MCF 10A (cell line): Measurements from ENCODE around the gene CYBA. TPM values are rescaled to one million over a fixed set of nuclear protein-coding genes. Genes with fewer than 3 reads are reported as not detected.

Source experiments
- BruUV-seq: library from RNA; stranded (reverse); fragments of 400-500 nt; replicated peaks from 2 replicates; lab custom pipeline; 2021; lab: Mats Ljungman, UMichigan
- CTCF ChIA-PET: fragments of 300-600 bp; sonication (Branson Sonifier 250); formaldehyde crosslinking; extraction: SDS; loops from one replicate; lab custom pipeline; 2021; ENCODE audit warnings: antibody characterized with exemption, inconsistent platforms; lab: Yijun Ruan, JAX
- POLR2A ChIA-PET: fragments of 300-600, 350-650 bp; sonication (Branson Sonifier 250); formaldehyde crosslinking; extraction: SDS; loops from one replicate; lab custom pipeline; 2020; ENCODE audit warnings: antibody characterized with exemption, inconsistent platforms; lab: Yijun Ruan, JAX
- DNase-seq: peaks from one replicate; pipeline ENCODE4 v3.0.0-alpha.2; 2018; ENCODE audit not compliant: unreplicated experiment
- H3K27ac Mint-ChIP-seq: one replicate; pipeline ENCODE4 v1.8.0; 2022; ENCODE audit warnings: mild to moderate bottlenecking, low read depth, mixed read lengths; ENCODE audit not compliant: unreplicated experiment
- H3K27me3 Mint-ChIP-seq: one replicate; pipeline ENCODE4 v1.8.0; 2022; ENCODE audit warnings: mixed read lengths; ENCODE audit not compliant: insufficient read depth, unreplicated experiment
- H3K36me3 Mint-ChIP-seq: one replicate; pipeline ENCODE4 v1.8.0; 2022; ENCODE audit warnings: mild to moderate bottlenecking, moderate library complexity, mixed read lengths; ENCODE audit not compliant: insufficient read depth, unreplicated experiment
- H3K4me1 Mint-ChIP-seq: one replicate; pipeline ENCODE4 v1.8.0; 2022; ENCODE audit warnings: mixed read lengths; ENCODE audit not compliant: insufficient read depth, unreplicated experiment
- H3K4me3 Mint-ChIP-seq: one replicate; pipeline ENCODE4 v1.8.0; 2022; ENCODE audit warnings: mild to moderate bottlenecking, moderate library complexity, mixed read lengths; ENCODE audit not compliant: unreplicated experiment
- H3K9me3 Mint-ChIP-seq: one replicate; pipeline ENCODE4 v1.8.0; 2022; ENCODE audit warnings: mixed read lengths; ENCODE audit not compliant: unreplicated experiment
- CTCF ChIP-seq: fragments of 200-600 bp; IDR thresholded peaks from one replicate; pipeline ENCODE4 v1.8.0; 2022; ENCODE audit warnings: antibody characterized with exemption, mild to moderate bottlenecking; ENCODE audit not compliant: unreplicated experiment
- intact Hi-C: fragments of 100-400 bp; cut with micrococcal nuclease; formaldehyde crosslinking; loops from 2 replicates; pipeline ENCODE4 v1.14.1; 2022
- total RNA-seq: library from RNA; stranded (reverse); gene quantifications from 2 replicates; pipeline ENCODE4 v1.2.3, GENCODE V29; 2022

CYBA gene
- total RNA-seq, 1 experiment from 2014 or later = 0.84 TPM

- no peak for DNase-seq
- H3K36me3 Mint-ChIP-seq = peaks cover 21% of the 10 kb centered on the region
- H3K4me1 Mint-ChIP-seq = no peaks in the 10 kb centered on the region
- no TSS peak for BruUV-seq
- intact Hi-C loops = no loop called here
- no peaks in the 10 kb centered on the region for H3K27me3 Mint-ChIP-seq
- ChIA-PET POLR2A (interaction anchor here (0.6 kb wide), 2 partner anchors 35 to 143 kb away, joined by 3 read pairs; no protein-coding TSS in a partner anchor), CTCF (interaction anchor here (0.7 to 1.0 kb wide), 2 partner anchors 32 to 55 kb away, joined by 3 read pairs; no protein-coding TSS in a partner anchor)
- TF ChIP-seq CTCF = no peak
- no peak overlapping the region for H3K4me3 Mint-ChIP-seq
- H3K27ac Mint-ChIP-seq = no peak overlapping the region
- no peaks in the 10 kb centered on the region for H3K9me3 Mint-ChIP-seq
These were observed 33.4 kb downstream of the CYBA start for GRCh38 chr16:88617268-88618031.

- H3K27ac Mint-ChIP-seq = no peak overlapping the region
- no peaks in the 10 kb centered on the region for H3K9me3 Mint-ChIP-seq
- DNase-seq = no peak
- no peak overlapping the region for H3K4me3 Mint-ChIP-seq
- no peak for TF ChIP-seq CTCF
- H3K27me3 Mint-ChIP-seq = no peaks in the 10 kb centered on the region
- ChIA-PET CTCF (no interaction called here), POLR2A (no interaction called here)
- intact Hi-C loops = no loop called here
- no peaks in the 10 kb centered on the region for H3K4me1 Mint-ChIP-seq
- peaks cover 21% of the 10 kb centered on the region for H3K36me3 Mint-ChIP-seq
- no TSS peak for BruUV-seq
These were observed 34.1 kb downstream of the CYBA start for GRCh38 chr16:88616736-88617135.

- BruUV-seq = no TSS peak
- Mint-ChIP-seq H3K27ac (no peak overlapping the region), H3K4me3 (no peak overlapping the region), H3K36me3 (peaks cover 21% of the 10 kb centered on the region), H3K9me3 (no peaks in the 10 kb centered on the region), H3K27me3 (no peaks in the 10 kb centered on the region), H3K4me1 (no peaks in the 10 kb centered on the region)
- no peak for TF ChIP-seq CTCF
- intact Hi-C loops = no loop called here
- ChIA-PET CTCF (interaction anchor here (0.6 kb wide), 1 partner anchor 15 kb away, joined by 4 read pairs; no protein-coding TSS in a partner anchor), POLR2A (no interaction called here)
- no peak for DNase-seq
These were observed 34.5 kb downstream of the CYBA start for GRCh38 chr16:88616320-88616719.

- Mint-ChIP-seq H3K9me3 (no peaks in the 10 kb centered on the region), H3K4me1 (no peaks in the 10 kb centered on the region), H3K27ac (no peak overlapping the region), H3K4me3 (no peak overlapping the region), H3K36me3 (peaks cover 25% of the 10 kb centered on the region), H3K27me3 (no peaks in the 10 kb centered on the region)
- no peak for TF ChIP-seq CTCF
- no peak for DNase-seq
- POLR2A ChIA-PET = no interaction called here
- CTCF ChIA-PET = no interaction called here
- intact Hi-C loops = no loop called here
- no TSS peak for BruUV-seq
These were observed 35.9 kb downstream of the CYBA start for GRCh38 chr16:88614818-88615580.
